ENCODE measurements around the gene ASPSCR1.

- TF ChIP-seq, protein P1, sequence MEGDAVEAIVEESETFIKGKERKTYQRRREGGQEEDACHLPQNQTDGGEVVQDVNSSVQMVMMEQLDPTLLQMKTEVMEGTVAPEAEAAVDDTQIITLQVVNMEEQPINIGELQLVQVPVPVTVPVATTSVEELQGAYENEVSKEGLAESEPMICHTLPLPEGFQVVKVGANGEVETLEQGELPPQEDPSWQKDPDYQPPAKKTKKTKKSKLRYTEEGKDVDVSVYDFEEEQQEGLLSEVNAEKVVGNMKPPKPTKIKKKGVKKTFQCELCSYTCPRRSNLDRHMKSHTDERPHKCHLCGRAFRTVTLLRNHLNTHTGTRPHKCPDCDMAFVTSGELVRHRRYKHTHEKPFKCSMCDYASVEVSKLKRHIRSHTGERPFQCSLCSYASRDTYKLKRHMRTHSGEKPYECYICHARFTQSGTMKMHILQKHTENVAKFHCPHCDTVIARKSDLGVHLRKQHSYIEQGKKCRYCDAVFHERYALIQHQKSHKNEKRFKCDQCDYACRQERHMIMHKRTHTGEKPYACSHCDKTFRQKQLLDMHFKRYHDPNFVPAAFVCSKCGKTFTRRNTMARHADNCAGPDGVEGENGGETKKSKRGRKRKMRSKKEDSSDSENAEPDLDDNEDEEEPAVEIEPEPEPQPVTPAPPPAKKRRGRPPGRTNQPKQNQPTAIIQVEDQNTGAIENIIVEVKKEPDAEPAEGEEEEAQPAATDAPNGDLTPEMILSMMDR (conservative IDR thresholded peaks at IDR 0.05): no peak
- TF ChIP-seq ZFX (IDR thresholded peaks at IDR 0.05): no peak
These were observed 78.7 kb downstream of the ASPSCR1 start for GRCh38 chr17:82055965-82056728.

All from C4-2B (cell line).